ENCODE data around the gene KCP.

KCP gene

GRCh38 chr7:128900237-128900636, 10.3 kb downstream of the KCP start:
- Histone ChIP-seq H3K4me3 (replicated peaks; ENCODE audit: insufficient read depth, low read length) (no peak overlapping the region), H3K27me3 (ENCODE audit: insufficient read depth, poor library complexity, severe bottlenecking) (no peaks in the 10 kb centered on the region), H3K27ac (replicated peaks) (no peak overlapping the region)
- no peak for DNase-seq (ENCODE audit: low read depth in 1 of 2, low spot score in 1 of 2)
- TF ChIP-seq, protein P1, sequence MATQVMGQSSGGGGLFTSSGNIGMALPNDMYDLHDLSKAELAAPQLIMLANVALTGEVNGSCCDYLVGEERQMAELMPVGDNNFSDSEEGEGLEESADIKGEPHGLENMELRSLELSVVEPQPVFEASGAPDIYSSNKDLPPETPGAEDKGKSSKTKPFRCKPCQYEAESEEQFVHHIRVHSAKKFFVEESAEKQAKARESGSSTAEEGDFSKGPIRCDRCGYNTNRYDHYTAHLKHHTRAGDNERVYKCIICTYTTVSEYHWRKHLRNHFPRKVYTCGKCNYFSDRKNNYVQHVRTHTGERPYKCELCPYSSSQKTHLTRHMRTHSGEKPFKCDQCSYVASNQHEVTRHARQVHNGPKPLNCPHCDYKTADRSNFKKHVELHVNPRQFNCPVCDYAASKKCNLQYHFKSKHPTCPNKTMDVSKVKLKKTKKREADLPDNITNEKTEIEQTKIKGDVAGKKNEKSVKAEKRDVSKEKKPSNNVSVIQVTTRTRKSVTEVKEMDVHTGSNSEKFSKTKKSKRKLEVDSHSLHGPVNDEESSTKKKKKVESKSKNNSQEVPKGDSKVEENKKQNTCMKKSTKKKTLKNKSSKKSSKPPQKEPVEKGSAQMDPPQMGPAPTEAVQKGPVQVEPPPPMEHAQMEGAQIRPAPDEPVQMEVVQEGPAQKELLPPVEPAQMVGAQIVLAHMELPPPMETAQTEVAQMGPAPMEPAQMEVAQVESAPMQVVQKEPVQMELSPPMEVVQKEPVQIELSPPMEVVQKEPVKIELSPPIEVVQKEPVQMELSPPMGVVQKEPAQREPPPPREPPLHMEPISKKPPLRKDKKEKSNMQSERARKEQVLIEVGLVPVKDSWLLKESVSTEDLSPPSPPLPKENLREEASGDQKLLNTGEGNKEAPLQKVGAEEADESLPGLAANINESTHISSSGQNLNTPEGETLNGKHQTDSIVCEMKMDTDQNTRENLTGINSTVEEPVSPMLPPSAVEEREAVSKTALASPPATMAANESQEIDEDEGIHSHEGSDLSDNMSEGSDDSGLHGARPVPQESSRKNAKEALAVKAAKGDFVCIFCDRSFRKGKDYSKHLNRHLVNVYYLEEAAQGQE (IDR thresholded peaks at IDR 0.05; ENCODE audit: insufficient replicate concordance, low read depth): no peak
- TF ChIP-seq POLR2AphosphoS5 (IDR thresholded peaks at IDR 0.05; ENCODE audit: low read depth) (no peak), CTCF (IDR thresholded peaks at IDR 0.05; ENCODE audit: insufficient read depth, low read length) (no peak), SPI1 (IDR thresholded peaks at IDR 0.05; ENCODE audit: borderline replicate concordance, low read depth) (no peak), GABPA (IDR thresholded peaks at IDR 0.05; ENCODE audit: low read depth) (no peak)

GRCh38 chr7:128899392-128899791, 11.1 kb downstream of the KCP start:
- no peak for DNase-seq (ENCODE audit: low read depth in 1 of 2, low spot score in 1 of 2)
- Histone ChIP-seq H3K27ac (replicated peaks) (no peak overlapping the region), H3K4me3 (replicated peaks; ENCODE audit: insufficient read depth, low read length) (no peak overlapping the region), H3K27me3 (ENCODE audit: insufficient read depth, poor library complexity, severe bottlenecking) (no peaks in the 10 kb centered on the region)
- TF ChIP-seq SPI1 (IDR thresholded peaks at IDR 0.05; ENCODE audit: borderline replicate concordance, low read depth) (no peak), CTCF (IDR thresholded peaks at IDR 0.05; ENCODE audit: insufficient read depth, low read length) (no peak), POLR2AphosphoS5 (IDR thresholded peaks at IDR 0.05; ENCODE audit: low read depth) (no peak), GABPA (IDR thresholded peaks at IDR 0.05; ENCODE audit: low read depth) (no peak)
- TF ChIP-seq, protein P1 (IDR thresholded peaks at IDR 0.05; ENCODE audit: insufficient replicate concordance, low read depth): no peak

DNA sequence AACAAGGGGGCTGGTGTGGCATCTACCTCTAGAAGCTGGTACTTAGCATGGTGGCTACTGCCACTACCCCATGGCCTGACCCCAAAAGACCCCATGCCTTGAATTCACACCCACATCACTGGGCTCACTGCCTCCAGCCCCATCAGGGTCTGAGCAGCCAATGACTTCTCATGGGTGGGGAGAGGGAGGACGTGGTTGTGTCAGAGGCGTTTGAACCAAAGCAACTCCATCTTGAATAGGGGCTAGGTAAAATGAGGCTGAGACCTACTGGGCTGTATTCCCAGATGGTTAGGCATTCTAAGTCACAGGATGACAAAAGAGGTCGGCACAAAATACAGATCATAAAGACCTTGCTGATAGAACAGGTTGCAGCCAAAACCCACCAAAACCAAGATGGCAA, 15.2 kb downstream of the KCP start:
- no peak overlapping the region for H3K27ac ChIP-seq (replicated peaks)
- TF ChIP-seq, protein P1 (IDR thresholded peaks at IDR 0.05; ENCODE audit: insufficient replicate concordance, low read depth): no peak
- TF ChIP-seq SPI1 (IDR thresholded peaks at IDR 0.05; ENCODE audit: borderline replicate concordance, low read depth) (no peak), GABPA (IDR thresholded peaks at IDR 0.05; ENCODE audit: low read depth) (no peak), POLR2AphosphoS5 (IDR thresholded peaks at IDR 0.05; ENCODE audit: low read depth) (no peak), CTCF (IDR thresholded peaks at IDR 0.05; ENCODE audit: insufficient read depth, low read length) (no peak)
- H3K27me3 ChIP-seq (ENCODE audit: insufficient read depth, poor library complexity, severe bottlenecking): peaks cover 9% of the 10 kb centered on the region
- no peak for DNase-seq (ENCODE audit: low read depth in 1 of 2, low spot score in 1 of 2)
- H3K4me3 ChIP-seq (replicated peaks; ENCODE audit: insufficient read depth, low read length): no peak overlapping the region
